Neural cell (in vitro differentiated cells): ENCODE measurements around the gene SLC27A5.

Experiments
- EP300 ChIP-seq: fragments of 450-650 bp; conservative IDR thresholded peaks from 2 replicates; pipeline ENCODE4 v1.6.1; 2014; ENCODE audit warnings: antibody characterized with exemption, mild to moderate bottlenecking, moderate library complexity; ENCODE audit not compliant: poor library complexity, severe bottlenecking
- EZH2 ChIP-seq: fragments of 200-600, 300-800 bp; shearing (Covaris generic), sonication (generic); IDR thresholded peaks from 2 replicates; pipeline ENCODE4 v1.6.1; 2014; ENCODE audit warnings: antibody characterized with exemption, low read length, borderline replicate concordance, mild to moderate bottlenecking; ENCODE audit not compliant: insufficient read depth, poor library complexity, severe bottlenecking
- POLR2AphosphoS5 ChIP-seq: IDR thresholded peaks from 2 replicates; pipeline ENCODE4 v1.6.1; 2012
- REST ChIP-seq: IDR thresholded peaks from 2 replicates; pipeline ENCODE4 v1.6.1; 2012; ENCODE audit warnings: borderline replicate concordance
- TF ChIP-seq, protein P1 (sequence below): fragments of 450-650 bp; IDR thresholded peaks from 2 replicates; pipeline ENCODE4 v1.5.1; 2014; ENCODE audit warnings: antibody characterized with exemption, mild to moderate bottlenecking, moderate library complexity; ENCODE audit not compliant: poor library complexity, severe bottlenecking

GRCh38 chr19:58483776-58484175 lies 28.0 kb downstream of the SLC27A5 start:
- TF ChIP-seq REST (no peak), POLR2AphosphoS5 (no peak), EP300 (no peak), EZH2 (no peak)
- TF ChIP-seq, protein P1, sequence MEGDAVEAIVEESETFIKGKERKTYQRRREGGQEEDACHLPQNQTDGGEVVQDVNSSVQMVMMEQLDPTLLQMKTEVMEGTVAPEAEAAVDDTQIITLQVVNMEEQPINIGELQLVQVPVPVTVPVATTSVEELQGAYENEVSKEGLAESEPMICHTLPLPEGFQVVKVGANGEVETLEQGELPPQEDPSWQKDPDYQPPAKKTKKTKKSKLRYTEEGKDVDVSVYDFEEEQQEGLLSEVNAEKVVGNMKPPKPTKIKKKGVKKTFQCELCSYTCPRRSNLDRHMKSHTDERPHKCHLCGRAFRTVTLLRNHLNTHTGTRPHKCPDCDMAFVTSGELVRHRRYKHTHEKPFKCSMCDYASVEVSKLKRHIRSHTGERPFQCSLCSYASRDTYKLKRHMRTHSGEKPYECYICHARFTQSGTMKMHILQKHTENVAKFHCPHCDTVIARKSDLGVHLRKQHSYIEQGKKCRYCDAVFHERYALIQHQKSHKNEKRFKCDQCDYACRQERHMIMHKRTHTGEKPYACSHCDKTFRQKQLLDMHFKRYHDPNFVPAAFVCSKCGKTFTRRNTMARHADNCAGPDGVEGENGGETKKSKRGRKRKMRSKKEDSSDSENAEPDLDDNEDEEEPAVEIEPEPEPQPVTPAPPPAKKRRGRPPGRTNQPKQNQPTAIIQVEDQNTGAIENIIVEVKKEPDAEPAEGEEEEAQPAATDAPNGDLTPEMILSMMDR, result no peak
